C4-2B (cell line): ENCODE data around the gene SLC35F6.

Source experiments
- H3K27ac ChIP-seq: fragments of 450-650 bp; 2 replicates; pipeline ENCODE4 v1.5.1; 2017
- ZFX ChIP-seq: fragments of 450-650 bp; IDR thresholded peaks from 2 replicates; pipeline ENCODE4 v1.6.1; 2017
- TF ChIP-seq, protein P1 (sequence below): fragments of 450-650 bp; conservative IDR thresholded peaks from 2 replicates; pipeline ENCODE4 v1.5.1; 2017; ENCODE audit warnings: mild to moderate bottlenecking

The SLC35F6 gene

DNA sequence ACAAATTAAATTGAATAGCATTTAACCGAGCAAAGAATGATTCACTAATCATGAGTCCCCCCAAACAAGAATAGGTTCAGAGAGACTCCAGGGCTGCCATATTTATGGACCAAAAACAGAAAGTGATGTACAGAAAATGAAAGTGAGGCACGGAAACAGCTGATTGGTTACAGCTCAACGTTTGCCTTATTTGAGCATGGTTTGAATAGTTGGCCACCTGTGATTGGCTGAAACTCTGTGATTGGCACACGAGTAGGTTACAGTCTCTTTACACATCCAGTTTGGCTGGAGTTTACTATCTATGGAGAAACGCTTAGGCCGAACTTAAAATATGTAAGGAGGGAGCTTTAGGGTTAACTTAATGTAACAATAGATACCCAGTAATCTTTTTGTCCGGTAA lies 56.8 kb downstream of the SLC35F6 start:
- no peak for TF ChIP-seq ZFX
- TF ChIP-seq, protein P1, sequence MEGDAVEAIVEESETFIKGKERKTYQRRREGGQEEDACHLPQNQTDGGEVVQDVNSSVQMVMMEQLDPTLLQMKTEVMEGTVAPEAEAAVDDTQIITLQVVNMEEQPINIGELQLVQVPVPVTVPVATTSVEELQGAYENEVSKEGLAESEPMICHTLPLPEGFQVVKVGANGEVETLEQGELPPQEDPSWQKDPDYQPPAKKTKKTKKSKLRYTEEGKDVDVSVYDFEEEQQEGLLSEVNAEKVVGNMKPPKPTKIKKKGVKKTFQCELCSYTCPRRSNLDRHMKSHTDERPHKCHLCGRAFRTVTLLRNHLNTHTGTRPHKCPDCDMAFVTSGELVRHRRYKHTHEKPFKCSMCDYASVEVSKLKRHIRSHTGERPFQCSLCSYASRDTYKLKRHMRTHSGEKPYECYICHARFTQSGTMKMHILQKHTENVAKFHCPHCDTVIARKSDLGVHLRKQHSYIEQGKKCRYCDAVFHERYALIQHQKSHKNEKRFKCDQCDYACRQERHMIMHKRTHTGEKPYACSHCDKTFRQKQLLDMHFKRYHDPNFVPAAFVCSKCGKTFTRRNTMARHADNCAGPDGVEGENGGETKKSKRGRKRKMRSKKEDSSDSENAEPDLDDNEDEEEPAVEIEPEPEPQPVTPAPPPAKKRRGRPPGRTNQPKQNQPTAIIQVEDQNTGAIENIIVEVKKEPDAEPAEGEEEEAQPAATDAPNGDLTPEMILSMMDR: no peak
- H3K27ac ChIP-seq: no peak overlapping the region

DNA sequence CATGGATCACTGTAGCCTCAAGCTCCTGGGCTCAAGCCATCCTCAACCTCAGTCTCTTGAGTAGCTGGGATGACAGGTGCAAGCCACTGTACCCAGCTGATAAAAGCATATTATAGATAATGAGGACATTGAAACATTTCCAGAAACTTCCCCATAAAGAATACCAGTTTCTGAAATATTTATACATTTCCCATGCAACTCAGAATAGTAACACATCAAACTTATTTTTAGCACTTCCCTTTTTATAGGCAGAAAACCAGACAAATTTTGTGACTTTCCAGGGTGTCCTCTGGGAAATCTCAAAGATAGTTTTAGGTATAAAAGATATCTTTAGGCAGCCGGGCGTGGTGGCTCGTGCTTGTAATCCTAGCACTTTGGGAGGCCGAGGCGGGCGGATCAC lies 58.8 kb downstream of the SLC35F6 start:
- TF ChIP-seq ZFX: no peak
- TF ChIP-seq, protein P1: no peak
- no peak overlapping the region for H3K27ac ChIP-seq
